Activated CD4-positive, alpha-beta memory T cell treated with anti-CD3 and anti-CD28 coated beads for 36 hours (primary cell): ENCODE measurements around the gene ALG10. TPM values are rescaled to one million over a fixed set of nuclear protein-coding genes. Genes with fewer than 3 reads are reported as not detected.
"Not testable (repeated sequence)": the region's sequence is repeated elsewhere in the genome, so short reads cannot be mapped to it uniquely, and the experiment has no call there.

ENCODE experiments used
- CTCF ChIA-PET: fragments of 350-600 bp; sonication (Branson Sonifier 250); formaldehyde crosslinking; loops from one replicate; lab custom pipeline; 2021; ENCODE audit warnings: antibody characterized with exemption, inconsistent platforms; lab: Charles Lee
- POLR2A ChIA-PET: fragments of 350-600 bp; sonication (Branson Sonifier 250); formaldehyde crosslinking; loops from one replicate; lab custom pipeline; 2021; ENCODE audit warnings: antibody characterized with exemption; lab: Charles Lee
- DNase-seq: peaks from one replicate; pipeline ENCODE4 v3.0.0-alpha.2; 2020
- H3K27ac Mint-ChIP-seq: one replicate; pipeline ENCODE4 v1.8.0; 2021; ENCODE audit warnings: mixed read lengths
- H3K27me3 Mint-ChIP-seq: one replicate; pipeline ENCODE4 v1.8.0; 2021; ENCODE audit warnings: mixed read lengths
- H3K36me3 Mint-ChIP-seq: one replicate; pipeline ENCODE4 v1.8.0; 2021; ENCODE audit warnings: mixed read lengths
- H3K4me1 Mint-ChIP-seq: one replicate; pipeline ENCODE4 v1.8.0; 2021; ENCODE audit warnings: low read depth, mixed read lengths
- H3K4me3 Mint-ChIP-seq: one replicate; pipeline ENCODE4 v1.8.0; 2021; ENCODE audit warnings: mild to moderate bottlenecking, mixed read lengths
- H3K9me3 Mint-ChIP-seq: one replicate; pipeline ENCODE4 v1.8.0; 2021; ENCODE audit warnings: mixed read lengths
- intact Hi-C: fragments of 100-400 bp; cut with micrococcal nuclease; formaldehyde crosslinking; loops from one replicate; pipeline ENCODE4 v1.15.1; 2023
- total RNA-seq, 2 experiments: library from RNA; stranded (reverse); gene quantifications; one replicate each; pipeline ENCODE4 v1.2.3, GENCODE V29; 2021

ALG10 gene
- total RNA-seq, 2 experiments from 2014 or later: 19.4 to 20.9 TPM

DNA sequence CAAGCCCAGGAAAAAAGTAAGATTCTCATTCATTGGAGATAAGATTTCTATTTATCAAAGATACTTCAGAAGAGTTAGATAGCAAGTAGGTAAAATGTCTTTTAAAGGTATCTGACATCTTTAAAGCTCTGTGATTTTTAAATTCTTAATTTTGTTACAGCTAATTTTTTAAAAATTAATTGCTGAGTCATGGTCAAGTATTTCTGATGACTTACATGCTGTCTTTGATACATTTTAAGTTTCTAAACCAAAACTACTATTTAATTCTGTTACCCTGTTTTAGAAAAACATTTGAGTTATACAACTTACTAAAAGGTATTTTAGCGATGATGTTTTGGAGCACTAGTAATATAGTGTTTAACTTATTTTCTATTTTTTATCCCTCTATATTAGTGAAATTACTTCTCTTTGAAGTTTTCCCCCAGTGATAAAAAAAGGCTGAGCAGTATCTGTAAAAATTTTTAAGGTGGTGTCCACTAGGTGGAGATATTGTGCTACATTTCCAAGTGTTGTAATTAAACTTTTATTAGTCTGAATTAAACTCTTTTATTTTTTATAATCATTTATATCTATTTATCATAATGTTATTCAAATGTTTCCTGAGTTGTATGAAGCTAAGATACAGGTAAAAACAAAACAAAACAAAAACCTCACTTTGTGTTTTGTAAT lies 11.5 kb downstream of the ALG10 start:
- intact Hi-C loops: loop anchor here (1.0 to 10.0 kb wide), 3 partner anchors 89 to 591 kb away; no protein-coding TSS in a partner anchor
- H3K27ac Mint-ChIP-seq: no peak overlapping the region
- no peaks in the 10 kb centered on the region for H3K36me3 Mint-ChIP-seq
- no peak overlapping the region for H3K4me3 Mint-ChIP-seq
- H3K4me1 Mint-ChIP-seq: no peaks in the 10 kb centered on the region
- ChIA-PET POLR2A (no interaction called here), CTCF (interaction anchor here (0.7 to 1.5 kb wide), 4 partner anchors 10 to 1279 kb away, joined by 3 to 6 read pairs (median 4); partner anchors contain the start of gene YARS2)
- H3K9me3 Mint-ChIP-seq: no peaks in the 10 kb centered on the region
- no peaks in the 10 kb centered on the region for H3K27me3 Mint-ChIP-seq
- no peak for DNase-seq

DNA sequence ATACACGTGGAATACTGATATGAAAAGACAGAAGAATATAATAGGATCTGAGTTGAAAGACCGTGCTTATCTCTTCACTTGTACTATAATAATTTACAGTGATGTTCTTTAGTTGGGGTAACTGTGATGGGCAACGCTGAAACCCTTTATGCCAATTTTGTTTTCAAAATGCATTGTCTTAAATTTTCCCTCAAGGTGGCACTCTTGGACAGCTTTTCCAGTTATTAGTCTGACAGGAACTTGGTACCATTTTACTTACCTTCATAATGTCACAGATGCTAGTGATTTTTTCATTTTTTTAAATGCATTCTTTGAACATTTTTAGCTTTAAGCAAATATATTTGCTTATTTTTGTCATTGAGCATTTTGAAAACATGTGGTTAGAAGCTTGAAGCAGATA lies 16.1 kb downstream of the ALG10 start:
- H3K27ac Mint-ChIP-seq, DNase-seq, H3K9me3 Mint-ChIP-seq, H3K4me1 Mint-ChIP-seq, H3K27me3 Mint-ChIP-seq, H3K4me3 Mint-ChIP-seq, H3K36me3 Mint-ChIP-seq, POLR2A ChIA-PET: not testable (repeated sequence)
- intact Hi-C loops: loop anchor here (10.0 kb wide), 1 partner anchor 586 kb away; no protein-coding TSS in a partner anchor
- CTCF ChIA-PET: interaction anchor here (1.0 kb wide), 1 partner anchor 180 kb away, joined by 3 read pairs; no protein-coding TSS in a partner anchor

DNA sequence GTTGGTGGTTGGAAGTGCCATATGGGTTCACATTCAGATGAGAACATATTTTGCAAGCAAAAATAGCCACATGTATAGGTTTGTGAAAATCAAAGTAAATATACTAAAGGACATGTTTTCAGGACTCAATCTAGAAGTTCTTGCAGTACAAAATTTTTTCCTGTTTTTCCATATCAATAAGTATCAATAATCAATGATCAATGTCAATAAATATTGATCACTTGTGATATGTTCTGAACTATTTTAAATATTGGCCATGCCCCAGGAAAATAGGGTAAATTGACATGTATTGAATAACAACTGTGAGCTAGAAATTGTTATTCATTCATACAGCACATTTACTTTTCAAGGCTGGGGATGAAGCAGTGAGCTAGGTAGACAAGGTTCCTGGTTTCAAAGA lies 24.3 kb downstream of the ALG10 start:
- Mint-ChIP-seq H3K27ac (no peak overlapping the region), H3K4me1 (no peaks in the 10 kb centered on the region), H3K36me3 (peaks cover 5% of the 10 kb centered on the region), H3K9me3 (peaks cover 18% of the 10 kb centered on the region), H3K27me3 (peaks cover 9% of the 10 kb centered on the region), H3K4me3 (no peak overlapping the region)
- ChIA-PET CTCF (no interaction called here), POLR2A (no interaction called here)
- DNase-seq: no peak
- intact Hi-C loops: no loop called here

DNA sequence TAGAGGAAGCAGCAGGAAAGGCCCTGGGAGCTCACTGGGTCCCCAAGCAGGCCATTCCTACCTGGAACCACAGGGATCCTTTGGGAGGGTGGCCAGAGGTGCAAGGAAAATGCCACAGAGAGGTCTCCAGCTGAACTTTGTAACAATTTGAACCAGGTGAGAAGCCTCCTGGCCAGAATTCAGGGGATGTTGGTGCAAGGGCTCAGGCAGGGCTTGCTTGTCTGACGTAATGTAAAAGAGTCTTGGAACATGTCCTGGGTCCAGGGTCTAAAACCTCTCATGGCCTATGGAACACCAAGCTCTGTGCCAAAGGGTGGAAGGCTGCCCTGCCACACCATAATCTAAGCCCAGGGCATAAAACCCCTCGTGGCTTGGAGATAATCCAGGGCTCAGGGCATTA lies 25.6 kb downstream of the ALG10 start:
- POLR2A ChIA-PET, H3K4me3 Mint-ChIP-seq, H3K27me3 Mint-ChIP-seq, H3K27ac Mint-ChIP-seq, intact Hi-C loops, H3K36me3 Mint-ChIP-seq, H3K4me1 Mint-ChIP-seq, DNase-seq, CTCF ChIA-PET: not testable (repeated sequence)
- peaks cover 26% of the 10 kb centered on the region for H3K9me3 Mint-ChIP-seq

DNA sequence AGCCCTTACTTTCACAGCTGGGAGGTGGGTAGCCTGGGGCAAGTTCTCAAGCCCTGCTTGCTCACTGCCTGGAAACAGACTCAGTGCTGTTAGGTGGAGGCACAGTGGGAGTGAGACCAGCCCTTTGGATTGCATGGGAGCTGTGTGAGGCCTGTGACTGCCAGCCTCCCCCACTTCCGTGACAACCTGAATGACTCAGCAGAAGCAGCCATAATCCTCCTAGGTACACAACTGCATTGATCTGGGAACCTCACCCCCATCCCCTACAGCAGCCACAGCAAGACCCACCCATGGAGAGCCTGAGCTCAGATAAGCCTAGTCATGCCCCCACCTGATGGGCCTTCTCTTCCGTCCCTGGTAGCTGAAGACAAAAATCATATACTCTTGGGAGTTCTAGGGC lies 26.4 kb downstream of the ALG10 start:
- peaks cover 9% of the 10 kb centered on the region for H3K27me3 Mint-ChIP-seq
- peaks cover 26% of the 10 kb centered on the region for H3K9me3 Mint-ChIP-seq
- no peak for DNase-seq
- ChIA-PET POLR2A (no interaction called here), CTCF (no interaction called here)
- intact Hi-C loops: no loop called here
- no peak overlapping the region for H3K27ac Mint-ChIP-seq
- H3K4me3 Mint-ChIP-seq: no peak overlapping the region
- H3K36me3 Mint-ChIP-seq: peaks cover 5% of the 10 kb centered on the region
- no peaks in the 10 kb centered on the region for H3K4me1 Mint-ChIP-seq

DNA sequence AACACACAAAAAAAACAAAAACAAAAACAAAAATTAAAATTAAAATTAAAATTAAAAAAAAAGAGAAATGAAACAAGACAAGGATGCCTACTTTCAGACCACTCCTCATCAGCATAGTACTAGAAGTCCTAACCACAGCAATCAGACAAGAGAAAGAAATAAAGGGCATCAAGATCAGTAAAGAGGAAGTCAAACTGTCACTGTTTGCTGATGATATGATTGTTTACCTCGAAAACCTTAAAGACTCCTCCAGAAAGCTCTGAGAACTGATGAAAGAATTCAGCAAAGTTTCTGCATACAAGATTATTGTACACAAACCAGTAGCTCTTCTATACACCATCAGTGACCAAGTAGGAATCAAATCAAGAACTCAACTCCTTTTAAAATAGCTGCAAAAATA lies 29.2 kb downstream of the ALG10 start:
- H3K9me3 Mint-ChIP-seq: peaks cover 26% of the 10 kb centered on the region

DNA sequence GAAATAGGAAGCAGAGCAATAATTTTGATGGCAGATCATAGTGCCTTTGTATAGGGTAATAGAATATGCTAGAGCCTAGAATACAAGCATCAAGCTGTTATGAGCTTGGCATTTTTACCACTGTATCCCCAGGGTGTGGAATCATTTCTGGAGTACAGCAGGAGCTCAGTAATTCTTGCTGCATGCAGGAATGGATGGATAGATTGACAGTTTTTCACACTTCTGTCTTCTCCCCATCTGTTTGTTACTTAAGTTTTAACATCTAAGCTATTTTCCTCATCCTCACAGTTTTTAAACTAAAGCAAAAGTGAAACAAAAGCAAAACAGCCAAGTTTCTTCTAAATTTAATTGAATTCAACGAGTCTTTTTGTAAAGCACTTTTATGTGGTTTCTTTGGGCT lies 32.6 kb downstream of the ALG10 start:
- Mint-ChIP-seq H3K27ac (no peak overlapping the region), H3K36me3 (peaks cover 5% of the 10 kb centered on the region), H3K9me3 (peaks cover 15% of the 10 kb centered on the region), H3K4me3 (no peak overlapping the region), H3K4me1 (peaks cover 10% of the 10 kb centered on the region), H3K27me3 (peaks cover 4% of the 10 kb centered on the region)
- DNase-seq: no peak
- CTCF ChIA-PET: no interaction called here
- POLR2A ChIA-PET: no interaction called here
- intact Hi-C loops: no loop called here

More for the DNA sequence above, 29.2 kb downstream of the ALG10 start:
- DNase-seq: no peak
- H3K27ac Mint-ChIP-seq: no peak overlapping the region
- H3K27me3 Mint-ChIP-seq: peaks cover 11% of the 10 kb centered on the region
- H3K4me3 Mint-ChIP-seq: no peak overlapping the region
- POLR2A ChIA-PET: no interaction called here
- CTCF ChIA-PET: no interaction called here
- peaks cover 5% of the 10 kb centered on the region for H3K36me3 Mint-ChIP-seq
- H3K4me1 Mint-ChIP-seq: peaks cover 10% of the 10 kb centered on the region
- intact Hi-C loops: no loop called here
